IMR-90 (cell line): ENCODE measurements around the gene TAF8.
"Not testable (repeated sequence)": the region's sequence is repeated elsewhere in the genome, so short reads cannot be mapped to it uniquely, and the experiment has no call there.

Experiments
- BHLHE40 ChIP-seq: fragments of 150-350 bp; IDR thresholded peaks from 2 replicates; pipeline ENCODE4 v1.6.1; 2016; ENCODE audit warnings: mild to moderate bottlenecking, low read depth, low read length
- CEBPB ChIP-seq: IDR thresholded peaks from 2 replicates; pipeline ENCODE4 v1.6.1; 2012; ENCODE audit warnings: low read depth, low read length, improper control_type of control experiment
- MAFK ChIP-seq: IDR thresholded peaks from 2 replicates; pipeline ENCODE4 v1.6.1; 2012; ENCODE audit warnings: low read depth, low read length, improper control_type of control experiment
- MAZ ChIP-seq: IDR thresholded peaks from 2 replicates; pipeline ENCODE4 v1.6.1; 2012; ENCODE audit warnings: low read depth, mild to moderate bottlenecking, low read length, improper control_type of control experiment, moderate library complexity, borderline replicate concordance
- POLR2A ChIP-seq: IDR thresholded peaks from 2 replicates; pipeline ENCODE4 v1.6.1; 2012; ENCODE audit warnings: mild to moderate bottlenecking, low read depth, low read length
- RAD21 ChIP-seq: IDR thresholded peaks from 2 replicates; pipeline ENCODE4 v1.6.1; 2012; ENCODE audit warnings: low read length, improper control_type of control experiment
- SMC3 ChIP-seq: fragments of 150-350 bp; IDR thresholded peaks from 2 replicates; pipeline ENCODE4 v1.6.1; 2016; ENCODE audit warnings: low read depth, mild to moderate bottlenecking, antibody characterized with exemption, low read length, moderate library complexity
- USF2 ChIP-seq: fragments of 150-350 bp; IDR thresholded peaks from 2 replicates; pipeline ENCODE4 v1.6.1; 2017; ENCODE audit warnings: mild to moderate bottlenecking, antibody characterized with exemption, low read length, low read depth
- TF ChIP-seq, protein P1 (sequence below): conservative IDR thresholded peaks from 2 replicates; pipeline ENCODE4 v1.5.1; 2012; ENCODE audit warnings: mild to moderate bottlenecking, low read depth, low read length, improper control_type of control experiment

- TF ChIP-seq, protein P1, sequence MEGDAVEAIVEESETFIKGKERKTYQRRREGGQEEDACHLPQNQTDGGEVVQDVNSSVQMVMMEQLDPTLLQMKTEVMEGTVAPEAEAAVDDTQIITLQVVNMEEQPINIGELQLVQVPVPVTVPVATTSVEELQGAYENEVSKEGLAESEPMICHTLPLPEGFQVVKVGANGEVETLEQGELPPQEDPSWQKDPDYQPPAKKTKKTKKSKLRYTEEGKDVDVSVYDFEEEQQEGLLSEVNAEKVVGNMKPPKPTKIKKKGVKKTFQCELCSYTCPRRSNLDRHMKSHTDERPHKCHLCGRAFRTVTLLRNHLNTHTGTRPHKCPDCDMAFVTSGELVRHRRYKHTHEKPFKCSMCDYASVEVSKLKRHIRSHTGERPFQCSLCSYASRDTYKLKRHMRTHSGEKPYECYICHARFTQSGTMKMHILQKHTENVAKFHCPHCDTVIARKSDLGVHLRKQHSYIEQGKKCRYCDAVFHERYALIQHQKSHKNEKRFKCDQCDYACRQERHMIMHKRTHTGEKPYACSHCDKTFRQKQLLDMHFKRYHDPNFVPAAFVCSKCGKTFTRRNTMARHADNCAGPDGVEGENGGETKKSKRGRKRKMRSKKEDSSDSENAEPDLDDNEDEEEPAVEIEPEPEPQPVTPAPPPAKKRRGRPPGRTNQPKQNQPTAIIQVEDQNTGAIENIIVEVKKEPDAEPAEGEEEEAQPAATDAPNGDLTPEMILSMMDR = not testable (repeated sequence)
- TF ChIP-seq MAFK, CEBPB, POLR2A, BHLHE40, MAZ, USF2, RAD21, SMC3: not testable (repeated sequence)
Observed at GRCh38 chr6:42003658-42004057, 46.7 kb upstream of the TAF8 start.
